NCI-H526 (cell line): ENCODE results near the gene RSPRY1.

ENCODE experiments used
- DNase-seq, 2 experiments: peaks; one replicate each; lab custom pipeline; 2025; lab: John Stamatoyannopoulos, UW

Gene RSPRY1

DNA sequence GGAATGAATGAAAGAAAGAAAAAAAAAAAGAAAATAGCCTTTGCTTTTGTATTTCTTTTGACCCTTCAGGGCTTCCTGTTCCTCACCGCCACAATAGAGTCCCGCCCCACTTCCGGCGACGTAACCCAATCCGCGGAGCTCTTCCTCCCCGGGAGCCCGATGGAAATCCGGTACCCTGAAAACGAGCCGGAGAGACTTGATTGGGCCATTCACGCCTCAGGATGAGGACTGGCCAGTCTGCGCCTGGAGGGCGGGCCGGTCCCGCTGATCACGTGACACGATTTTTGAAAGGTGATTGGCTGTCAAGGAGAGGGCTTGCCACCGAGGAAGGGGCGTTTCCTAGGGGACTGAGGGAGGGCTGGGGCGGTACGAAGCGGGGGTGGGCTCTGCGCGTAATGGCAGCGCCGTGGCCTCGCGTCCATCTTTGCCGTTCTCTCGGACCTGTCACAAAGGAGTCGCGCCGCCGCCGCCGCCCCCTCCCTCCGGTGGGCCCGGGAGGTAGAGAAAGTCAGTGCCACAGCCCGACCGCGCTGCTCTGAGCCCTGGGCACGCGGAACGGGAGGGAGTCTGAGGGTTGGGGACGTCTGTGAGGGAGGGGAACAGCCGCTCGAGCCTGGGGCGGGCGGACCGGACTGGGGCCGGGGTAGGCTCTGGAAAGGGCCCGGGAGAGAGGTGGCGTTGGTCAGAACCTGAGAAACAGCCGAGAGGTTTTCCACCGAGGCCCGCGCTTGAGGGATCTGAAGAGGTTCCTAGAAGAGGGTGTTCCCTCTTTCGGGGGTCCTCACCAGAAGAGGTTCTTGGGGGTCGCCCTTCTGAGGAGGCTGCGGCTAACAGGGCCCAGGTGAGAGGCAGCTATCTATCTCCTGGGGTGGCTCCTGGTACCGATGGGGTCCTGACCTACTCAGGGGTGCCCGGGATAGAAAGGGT lies at the start of gene RSPRY1, which contains the start of gene PSME3IP1:
RSPRY1 (plus strand) TSS at position 385 of the 927 bp plus-strand sequence. CDS start 18,330 bp downstream, outside the sequence.
PSME3IP1 (minus strand) TSS at position 95 of the 927 bp plus-strand sequence. CDS start 12,185 bp downstream, outside the sequence.
- peak; percentile 97 to 98 for DNase-seq

DNA sequence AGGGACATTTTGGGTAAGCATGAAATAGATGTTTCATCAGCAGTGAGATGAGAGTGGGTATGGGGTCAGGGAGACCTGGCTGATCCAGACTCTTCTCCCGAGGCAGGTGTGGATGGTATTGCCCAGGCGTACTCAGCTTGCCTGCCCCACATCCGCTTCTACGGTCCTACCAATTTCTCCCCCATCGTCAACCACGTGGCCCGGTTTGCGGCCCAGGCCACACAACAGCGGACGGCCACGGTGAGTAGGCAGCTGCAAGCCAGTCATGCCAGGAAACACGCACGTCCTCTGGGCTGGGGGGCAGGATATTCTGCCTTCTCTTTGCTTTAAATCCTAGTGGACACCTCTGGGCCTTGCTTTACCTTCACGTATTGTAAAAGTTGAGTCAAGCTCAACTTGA lies 49.1 kb upstream of the RSPRY1 start:
- no peak for DNase-seq

DNA sequence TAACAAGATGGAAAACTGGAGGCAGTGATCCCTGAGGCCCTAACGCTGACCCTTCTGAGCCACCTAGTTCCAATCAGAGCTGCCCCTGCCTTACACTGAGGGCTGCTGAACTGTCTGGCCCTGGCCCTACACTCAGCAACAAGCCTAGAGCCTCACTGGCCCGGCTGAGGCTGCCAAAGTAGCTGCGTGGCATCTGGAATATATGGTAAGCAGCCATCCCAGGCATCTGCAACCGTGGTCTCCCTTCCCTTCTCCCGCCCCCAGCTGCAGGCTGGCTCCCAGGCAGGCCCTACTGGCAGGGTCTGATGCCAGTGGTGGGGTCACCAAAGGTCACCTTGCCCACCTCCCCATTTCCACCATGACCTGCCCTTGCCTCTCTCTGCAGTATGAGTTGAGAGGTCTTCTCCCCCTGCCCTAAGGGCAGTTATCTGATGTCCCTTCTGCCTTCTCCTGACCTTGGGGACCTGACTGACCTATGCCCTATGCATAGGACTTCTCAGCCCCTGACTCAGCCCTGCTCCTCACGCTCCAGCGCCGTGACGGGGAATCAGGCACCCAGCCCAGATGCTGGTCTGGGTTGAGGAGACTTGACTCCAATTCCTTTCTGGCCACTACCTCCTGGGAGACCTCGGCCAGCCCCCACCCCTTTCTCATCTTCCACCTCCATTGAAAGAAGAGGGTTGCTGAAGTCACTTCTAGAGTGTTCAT lies 48.4 kb upstream of the RSPRY1 start:
- no peak for DNase-seq

DNA sequence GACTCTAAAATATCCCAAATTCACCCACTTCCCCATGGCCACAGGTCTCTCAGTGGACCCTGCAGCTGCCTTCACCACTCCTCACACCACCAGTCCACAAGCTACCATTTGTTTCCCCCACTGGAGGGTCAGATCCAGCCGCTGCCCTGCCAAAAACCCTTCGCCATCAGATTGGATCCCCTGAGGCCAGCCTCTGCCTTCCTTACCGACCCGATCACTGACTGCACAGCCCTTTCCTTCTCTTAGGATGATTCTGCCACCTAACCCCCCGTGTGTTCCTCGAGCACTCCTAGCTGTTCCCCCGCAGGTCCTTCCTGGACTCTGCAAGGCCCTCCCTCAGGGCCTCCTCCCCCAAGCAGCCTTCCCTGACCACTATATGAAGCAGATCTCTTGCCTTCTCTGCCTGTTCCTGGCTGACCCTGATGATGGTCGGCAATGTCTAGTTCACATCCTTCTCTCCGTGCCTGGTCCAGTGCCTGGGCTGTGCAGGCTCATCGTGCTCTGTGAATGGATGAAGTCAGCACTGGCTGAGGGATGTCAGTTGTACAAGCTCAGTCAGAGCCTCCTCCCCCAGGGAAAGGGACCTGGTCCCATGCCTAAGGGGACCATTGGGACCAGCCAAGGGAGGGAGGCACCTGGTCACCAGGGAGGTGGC lies 47.7 kb upstream of the RSPRY1 start:
- no peak for DNase-seq

DNA sequence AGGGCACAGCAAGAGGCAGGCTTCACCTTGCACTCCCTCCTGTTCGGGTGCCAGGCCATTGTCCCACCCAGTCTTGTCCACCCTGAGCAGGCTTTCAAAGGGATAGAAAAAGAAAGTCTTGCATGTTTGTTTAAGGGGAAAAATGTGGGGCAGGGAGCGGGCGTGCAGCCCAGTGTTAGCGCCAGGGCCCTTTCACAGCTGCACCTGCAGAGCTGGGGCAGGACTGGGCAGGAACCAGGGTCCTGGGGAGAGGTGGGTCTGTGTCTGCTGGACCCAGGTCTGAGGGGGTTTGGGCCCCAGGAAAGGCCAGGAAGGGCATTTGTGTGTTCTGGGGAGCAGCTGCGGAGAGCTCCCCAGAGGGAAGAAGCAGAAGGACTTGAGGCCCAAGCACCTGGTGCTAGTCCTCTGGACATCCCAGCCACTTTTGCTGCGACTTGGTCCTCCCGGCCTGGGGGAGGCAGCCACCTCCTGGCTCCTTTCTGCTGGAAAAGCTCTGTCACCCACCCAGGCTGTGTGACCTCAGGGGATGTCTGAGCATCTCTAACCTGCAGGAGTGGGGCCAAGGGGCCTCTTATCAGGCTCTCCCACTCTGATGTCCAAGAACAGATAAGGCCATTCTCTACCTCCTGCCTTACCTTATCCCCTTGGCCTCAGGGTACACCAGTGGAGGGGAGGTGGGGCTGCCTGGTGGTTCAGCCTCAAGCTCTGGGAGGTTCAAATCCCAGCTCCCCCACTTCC lies 45.0 kb upstream of the RSPRY1 start:
- DNase-seq = no peak

DNA sequence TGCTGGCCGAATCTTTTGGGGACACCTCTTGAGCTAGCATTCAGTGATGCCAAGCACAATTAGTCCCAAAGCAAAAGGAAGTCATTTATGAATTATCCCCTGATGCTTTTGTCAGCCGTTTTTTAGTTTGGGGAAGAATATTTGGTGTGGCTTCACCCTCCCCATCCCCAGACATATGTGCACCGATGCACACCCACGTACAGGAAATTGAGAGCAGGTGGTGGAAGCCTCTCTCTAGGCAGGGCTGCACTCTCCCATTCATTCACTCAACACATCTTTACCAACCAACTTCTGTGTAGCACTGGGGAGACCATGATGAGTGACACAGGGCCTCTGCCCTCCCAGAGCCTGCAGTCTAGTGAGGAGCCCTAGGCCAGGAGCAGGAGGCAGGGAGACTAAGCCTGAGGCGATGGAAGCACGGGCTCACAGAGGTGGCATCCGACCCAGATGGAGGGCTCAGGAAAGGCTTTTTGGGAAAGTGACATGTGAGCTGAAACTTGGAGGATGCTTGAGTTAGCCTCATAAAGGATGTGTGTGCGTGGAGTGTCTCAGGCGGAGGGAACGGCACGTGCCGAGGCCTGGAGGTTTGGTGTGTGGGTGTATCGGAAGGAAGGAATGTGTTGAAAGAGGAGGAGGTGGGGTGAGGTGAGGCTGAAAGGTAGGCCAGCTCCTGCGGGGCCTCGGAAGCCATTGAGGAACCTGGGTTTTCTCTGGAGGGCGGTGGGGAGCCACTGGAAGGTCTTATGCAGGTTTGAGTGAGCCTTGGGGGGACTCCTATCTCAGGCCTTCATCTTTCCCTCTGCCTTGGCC lies 44.1 kb upstream of the RSPRY1 start:
- DNase-seq = no peak

DNA sequence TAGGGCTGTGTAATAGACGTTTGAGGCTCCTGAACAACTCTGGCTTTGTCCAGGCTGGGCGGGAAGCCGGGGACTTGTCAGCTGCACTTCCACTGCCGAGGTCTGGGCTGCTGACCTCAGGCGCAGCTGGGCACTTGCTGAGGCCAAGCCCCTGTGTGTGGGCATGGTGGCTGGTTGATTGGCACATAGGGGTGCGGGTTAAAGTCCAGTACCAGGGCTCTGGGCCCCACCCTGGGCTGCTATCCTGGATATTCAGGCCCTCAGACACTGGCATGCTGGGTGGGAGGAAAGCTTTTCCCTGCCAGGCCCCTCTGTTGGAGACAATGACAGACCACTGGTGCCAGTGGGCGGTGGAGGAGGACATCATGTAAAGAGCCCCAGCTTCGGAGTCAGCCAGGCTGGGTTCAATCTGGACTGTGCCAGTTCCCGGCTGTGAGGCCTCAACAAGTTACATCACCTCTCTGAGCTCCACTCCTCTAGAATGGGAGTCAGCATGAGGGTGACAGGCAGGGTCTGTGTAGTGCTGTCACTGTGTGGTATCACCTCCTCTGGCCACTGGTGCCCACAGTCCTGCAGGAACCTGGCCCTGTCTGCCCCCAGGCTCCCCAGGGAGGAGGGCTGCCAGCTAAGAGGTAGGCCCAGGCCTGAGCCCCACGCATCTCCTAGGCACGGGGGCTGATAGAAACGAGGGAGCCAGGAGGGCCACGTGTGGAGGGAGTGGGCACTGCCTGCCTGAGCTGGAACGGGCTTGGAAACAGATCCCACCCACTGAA lies 42.8 kb upstream of the RSPRY1 start:
- no peak for DNase-seq

DNA sequence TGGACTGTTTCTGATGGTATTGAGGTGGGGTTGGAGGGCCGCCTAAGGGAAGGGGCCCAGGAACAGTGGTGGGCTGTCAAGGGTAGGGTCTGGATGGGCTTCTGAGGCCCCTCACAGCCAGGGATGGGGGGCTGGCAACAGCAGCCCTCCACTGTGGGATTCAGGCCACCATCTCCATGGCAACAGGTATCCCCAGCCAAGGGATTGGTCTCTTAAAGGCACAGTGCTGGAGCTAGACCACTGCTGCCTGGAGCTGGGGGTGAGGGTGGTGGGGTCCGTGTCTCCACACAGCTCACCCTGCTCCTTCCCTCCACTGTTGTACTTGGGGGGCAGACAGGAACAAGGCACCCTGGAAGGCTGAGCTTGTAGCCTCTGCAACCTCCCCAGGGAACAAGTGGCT lies 42.1 kb upstream of the RSPRY1 start:
- DNase-seq = no peak

DNA sequence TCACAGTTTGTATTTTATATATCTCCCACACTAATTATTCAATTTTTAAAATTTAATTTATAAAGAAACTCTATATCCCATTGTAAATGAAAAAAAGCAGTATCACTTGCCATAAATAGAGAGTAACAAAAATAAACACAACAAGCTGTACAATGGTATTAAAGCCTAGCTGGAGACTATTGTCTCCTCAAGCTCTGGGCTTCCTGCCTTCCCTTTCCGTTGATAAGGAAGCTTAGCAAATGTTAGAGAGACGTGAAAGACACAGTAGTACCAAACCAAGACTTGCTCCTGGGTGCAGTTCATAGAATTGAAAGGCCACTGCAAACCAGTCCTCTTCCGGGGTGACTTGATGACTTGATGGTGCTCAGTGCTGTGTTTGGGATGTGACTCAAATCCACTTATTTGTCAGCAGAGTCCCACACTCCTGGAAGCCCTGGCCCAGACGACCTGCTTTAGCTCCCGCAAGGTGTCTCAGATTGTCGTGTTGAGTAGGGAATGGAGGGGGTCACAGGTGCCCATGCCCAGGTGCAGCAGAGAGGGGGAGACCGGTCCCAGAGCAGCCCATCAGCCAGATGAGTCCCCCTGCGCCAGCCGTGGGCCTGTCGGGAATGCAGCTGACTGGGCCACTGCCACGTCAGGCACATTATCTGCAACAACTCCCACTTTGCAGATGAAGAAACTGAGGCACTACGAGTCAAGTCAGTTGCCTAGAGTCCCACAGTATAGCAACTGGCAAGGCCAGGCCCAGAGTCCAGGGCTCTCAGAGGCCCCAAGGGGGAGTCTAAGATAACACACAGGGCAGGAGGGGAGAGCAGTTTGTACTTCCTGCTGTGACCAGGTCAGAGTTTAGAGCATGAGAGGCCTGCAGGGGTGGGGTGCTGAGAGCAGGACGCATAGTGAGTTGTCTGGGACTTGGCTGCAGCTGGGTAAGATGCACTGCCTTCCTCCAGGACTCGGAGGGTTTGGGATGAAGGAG lies 40.8 kb upstream of the RSPRY1 start:
- DNase-seq = no peak

DNA sequence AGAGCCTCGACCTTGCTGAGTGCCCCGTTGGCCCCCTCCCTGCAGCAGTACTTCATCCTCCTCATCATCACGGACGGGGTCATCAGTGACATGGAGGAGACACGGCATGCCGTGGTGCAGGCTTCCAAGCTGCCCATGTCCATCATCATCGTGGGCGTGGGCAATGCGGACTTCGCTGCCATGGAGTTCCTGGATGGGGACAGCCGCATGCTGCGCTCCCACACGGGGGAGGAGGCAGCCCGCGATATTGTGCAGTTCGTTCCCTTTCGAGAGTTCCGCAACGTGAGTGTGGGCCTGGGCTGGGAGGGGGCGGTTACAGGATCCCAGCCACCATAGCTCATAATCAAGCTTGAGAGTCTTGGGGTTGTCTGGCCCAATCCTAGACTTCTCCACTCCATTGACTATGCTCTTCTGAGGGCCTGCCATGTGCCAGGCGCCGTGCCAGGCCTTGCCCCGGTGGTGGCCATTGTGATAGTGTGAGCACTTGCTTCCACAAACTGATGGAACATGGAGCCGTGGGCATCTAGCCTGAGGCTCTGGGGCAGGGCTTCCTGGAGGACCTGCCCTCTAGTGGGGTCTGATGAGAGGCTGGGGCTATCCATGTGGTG lies 40.0 kb upstream of the RSPRY1 start:
- DNase-seq = no peak

DNA sequence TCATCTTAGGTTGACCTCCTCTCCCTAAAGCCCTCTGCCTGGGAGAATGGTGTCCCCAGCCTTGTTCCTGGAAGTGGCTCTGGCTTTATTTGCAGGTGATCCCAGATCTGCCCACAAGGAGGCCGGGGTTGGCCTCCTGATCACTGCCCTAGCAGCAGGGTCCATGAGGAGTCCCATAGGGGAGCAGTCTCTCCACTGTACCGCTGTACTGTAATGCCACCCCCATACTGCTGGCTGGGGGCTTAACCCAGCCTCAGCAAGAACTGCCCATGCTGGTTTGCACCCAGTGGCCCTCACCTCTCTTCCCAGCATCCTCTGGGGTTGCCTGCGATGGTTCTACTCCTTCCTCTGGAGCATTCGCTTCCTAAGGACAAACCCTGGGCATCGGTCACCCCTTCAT lies 39.4 kb upstream of the RSPRY1 start:
- DNase-seq = peak in 1 of 2 experiments; percentile 11

DNA sequence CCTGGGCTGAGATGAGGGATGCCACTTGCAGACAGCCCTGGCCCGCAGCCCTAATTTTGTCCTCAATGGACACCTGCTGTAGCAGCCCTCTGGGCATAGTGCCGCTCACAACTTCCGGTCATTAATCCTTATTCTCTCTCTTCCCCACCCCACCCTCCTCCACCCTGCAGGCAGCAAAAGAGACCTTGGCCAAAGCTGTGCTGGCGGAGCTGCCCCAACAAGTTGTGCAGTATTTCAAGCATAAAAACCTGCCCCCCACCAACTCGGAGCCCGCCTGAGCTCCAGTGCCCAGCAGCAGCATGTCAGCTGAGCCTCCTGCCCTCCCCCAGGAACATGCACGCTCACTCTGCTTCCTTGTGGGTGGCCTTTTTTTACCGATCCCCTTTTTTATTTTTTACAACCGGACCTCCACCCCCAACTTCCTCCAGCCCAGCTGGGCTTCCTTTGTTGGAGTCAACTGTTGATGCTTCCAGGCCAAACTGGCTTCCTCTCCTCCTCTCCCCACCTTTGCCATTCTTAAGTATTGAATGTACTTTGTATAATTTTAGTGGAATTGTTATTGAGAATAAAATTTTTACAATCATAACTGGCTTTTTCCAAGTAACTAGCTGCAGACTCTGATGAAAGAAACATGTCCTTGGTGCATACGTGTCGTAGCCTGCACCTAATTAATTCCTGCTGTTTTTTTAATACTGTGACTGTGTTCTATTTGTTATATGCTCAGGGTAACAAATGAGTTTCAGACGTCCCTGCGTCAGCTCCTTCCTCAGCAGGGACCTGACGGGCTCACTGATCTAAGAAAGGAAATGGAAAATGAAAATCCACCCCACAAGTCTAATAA lies 38.5 kb upstream of the RSPRY1 start:
- no peak for DNase-seq

DNA sequence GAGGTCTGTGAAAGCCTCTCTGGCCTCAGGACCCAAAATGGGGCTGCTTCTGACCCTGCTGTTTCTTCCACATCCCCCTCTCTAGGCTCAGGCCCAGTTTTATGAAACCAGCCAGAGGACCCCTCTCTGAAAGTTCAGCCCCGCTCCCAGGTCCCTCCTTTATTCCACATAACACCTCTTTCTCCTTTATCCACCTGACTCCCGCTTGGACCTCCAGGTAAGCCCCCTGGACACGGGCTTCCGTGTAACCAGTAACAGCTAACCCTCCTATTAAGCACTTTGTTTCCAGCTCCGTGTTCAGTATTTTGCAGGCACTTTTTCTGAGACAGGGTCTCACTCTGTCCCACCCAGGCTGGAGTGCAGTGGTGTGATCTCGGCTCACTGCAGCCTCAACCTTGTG lies 37.6 kb upstream of the RSPRY1 start:
- no peak for DNase-seq

DNA sequence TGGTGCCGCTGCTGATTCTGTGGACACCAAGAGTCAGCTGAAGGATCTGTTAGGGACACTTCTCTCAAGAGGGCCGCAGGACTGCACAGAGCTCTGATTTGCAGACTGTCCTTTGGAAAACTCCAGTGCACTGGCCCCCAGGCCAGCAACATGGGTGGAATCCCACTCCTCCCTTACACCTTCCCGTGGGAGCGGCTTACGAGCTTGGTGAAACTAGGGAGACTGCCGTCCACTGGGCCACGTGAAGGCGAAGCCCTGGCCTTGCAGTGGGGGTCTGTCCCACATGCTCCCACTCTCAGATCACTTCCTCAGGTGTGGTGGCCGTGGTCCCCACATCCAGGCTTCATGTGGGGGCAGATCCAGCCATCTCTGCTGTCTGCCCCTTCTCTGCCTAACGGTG lies 36.7 kb upstream of the RSPRY1 start:
- no peak for DNase-seq

DNA sequence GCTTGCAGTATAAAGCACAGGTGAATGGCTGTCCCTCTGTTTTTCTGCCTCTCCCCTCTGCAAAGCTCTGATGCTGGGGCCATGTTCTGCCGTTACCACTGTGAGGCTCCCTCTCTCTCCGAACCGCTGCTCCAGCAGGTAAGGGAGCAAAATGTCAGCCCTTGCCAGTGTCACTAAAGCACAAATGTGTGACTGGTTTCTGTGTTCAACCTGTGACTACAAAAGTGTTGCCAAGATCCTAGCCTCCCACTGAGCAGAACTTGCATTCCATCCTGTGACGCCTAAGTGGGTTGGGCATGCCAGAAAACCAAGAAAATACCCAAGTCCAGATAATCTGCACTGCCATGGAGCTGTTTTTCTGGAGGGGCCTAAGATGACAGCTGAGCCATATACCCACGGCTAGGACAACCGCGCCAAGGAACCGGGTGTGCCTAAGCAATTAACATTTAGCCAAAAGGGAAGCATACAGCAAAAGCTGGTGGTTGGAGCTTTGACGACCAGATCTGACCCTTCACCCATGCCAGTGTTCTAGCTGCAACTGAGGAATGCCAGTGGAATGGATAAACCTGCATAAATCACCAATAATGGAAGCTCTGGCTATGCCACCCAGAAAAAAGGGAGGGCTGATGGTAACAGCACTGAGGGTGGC lies 35.3 kb upstream of the RSPRY1 start:
- DNase-seq = no peak

DNA sequence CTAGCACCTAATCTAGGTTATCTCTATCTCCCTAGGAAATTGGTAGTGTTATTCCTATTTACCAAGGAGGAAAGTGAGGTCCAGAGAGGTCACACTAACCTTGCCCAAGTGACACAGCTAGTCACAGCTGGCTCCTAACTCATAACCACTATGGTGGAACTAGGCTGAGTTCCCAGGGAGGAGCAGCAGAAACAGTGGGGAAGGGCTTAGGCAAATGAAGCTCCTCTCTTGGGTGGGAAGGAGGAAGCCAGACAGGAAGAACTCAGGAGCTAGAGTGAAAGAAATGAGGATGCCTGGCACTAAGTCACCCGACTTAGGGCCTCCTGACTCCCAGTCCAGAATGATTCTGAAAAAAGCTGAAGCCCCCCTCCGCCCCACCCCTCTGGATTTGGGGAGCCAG lies 34.8 kb upstream of the RSPRY1 start:
- no peak for DNase-seq
